GM21381 (cell line): ENCODE results near the gene DHCR7.

Source experiments
- ATAC-seq: cut with Tn5 transposase; IDR thresholded peaks from one replicate; pipeline ENCODE4 v1.9.1; 2021; ENCODE audit warnings: mild to moderate bottlenecking, moderate library complexity; ENCODE audit not compliant: unreplicated experiment

Gene DHCR7

GRCh38 chr11:71478528-71478840, 30.3 kb upstream of the DHCR7 start:
- no peak for ATAC-seq

DNA sequence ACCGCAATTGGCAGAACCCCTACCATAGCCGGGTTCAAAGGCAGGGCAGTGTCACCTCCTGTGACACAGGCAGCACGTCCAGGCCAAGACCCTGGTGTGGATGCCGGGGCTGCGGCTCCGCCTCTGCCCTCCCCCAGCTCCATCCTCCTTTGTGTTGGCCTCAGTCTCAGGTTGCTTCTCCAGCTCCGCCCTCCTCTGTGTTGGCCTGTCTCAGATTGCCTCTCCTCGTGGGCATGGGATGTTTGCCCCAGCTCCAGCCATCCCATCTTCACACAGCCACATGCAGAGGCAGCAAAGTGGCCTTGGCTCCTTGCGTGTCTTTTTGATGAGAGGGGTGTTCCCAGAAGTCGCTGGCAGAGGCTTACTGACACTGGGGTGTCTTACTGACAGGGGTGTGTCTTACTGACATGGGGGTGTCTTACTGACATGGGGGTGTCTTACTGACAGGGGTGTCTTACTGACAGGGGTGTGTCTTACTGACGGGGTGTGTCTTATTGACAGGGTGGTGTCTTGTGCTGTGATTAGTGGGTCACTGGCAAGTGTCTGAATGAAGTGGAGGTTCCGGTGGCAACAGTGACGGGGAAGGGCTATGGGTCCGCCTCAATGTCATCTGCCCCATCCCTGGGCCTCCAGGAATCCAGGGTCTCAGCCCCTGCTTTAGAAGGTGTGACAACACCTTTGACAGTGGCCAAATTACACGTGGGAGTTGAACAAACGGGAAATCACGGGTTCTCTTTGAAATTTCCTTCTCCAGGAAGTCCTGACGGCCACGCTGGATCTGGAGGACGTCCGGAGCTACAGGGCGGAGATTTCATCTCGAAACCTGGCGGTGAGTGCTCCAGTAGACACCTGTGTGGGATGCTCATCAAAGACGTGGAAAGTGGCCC, 29.7 kb upstream of the DHCR7 start:
- ATAC-seq: no peak

GRCh38 chr11:71476926-71477640, 28.9 kb upstream of the DHCR7 start:
- ATAC-seq: no peak

GRCh38 chr11:71476031-71476430, 27.8 kb upstream of the DHCR7 start:
- ATAC-seq: no peak

GRCh38 chr11:71474771-71475483, 26.7 kb upstream of the DHCR7 start:
- no peak for ATAC-seq

GRCh38 chr11:71474141-71474770, 26.1 kb upstream of the DHCR7 start:
- no peak for ATAC-seq

- ATAC-seq: no peak
Observed at GRCh38 chr11:71473793-71474080, 25.5 kb upstream of the DHCR7 start.

DNA sequence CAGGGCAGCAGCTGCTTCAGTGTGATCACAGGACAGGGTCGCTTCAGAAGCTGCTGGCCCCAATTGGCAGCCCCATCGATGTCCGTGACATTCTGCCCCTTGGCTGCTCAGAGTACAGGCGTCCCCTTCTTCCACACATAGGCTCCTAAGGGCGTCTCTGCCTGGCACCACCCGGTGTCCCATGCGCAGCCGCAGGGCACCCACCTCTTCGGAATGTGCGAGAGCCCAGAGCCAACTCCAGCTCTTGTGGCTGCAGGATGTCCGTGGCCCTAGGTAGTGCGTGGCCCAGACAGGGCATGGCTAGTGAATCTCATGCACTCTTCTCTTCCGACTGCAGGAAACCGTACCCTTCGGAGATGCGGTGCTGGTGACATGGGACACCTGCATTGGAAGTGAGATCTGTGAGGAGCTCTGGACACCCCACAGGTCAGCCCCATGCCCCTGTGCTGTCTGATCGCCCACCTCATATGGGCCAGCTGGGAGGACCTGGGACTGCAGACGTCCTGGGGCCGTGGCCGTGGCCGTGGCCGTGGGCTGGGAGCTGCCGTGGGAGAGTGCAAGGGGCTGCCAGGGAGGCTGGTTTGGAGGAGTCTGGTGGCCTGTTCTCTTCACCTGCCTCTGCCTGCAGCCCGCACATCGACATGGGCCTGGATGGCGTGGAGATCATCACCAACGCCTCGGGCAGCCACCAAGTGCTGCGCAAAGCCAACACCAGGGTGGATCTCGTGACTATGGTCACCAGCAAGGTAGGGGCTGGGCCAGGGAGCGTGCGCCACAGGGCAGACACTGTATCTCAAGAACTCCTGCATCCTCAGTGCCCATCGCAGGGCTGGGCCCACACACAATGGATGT, 25.0 kb upstream of the DHCR7 start:
- ATAC-seq: no peak

DNA sequence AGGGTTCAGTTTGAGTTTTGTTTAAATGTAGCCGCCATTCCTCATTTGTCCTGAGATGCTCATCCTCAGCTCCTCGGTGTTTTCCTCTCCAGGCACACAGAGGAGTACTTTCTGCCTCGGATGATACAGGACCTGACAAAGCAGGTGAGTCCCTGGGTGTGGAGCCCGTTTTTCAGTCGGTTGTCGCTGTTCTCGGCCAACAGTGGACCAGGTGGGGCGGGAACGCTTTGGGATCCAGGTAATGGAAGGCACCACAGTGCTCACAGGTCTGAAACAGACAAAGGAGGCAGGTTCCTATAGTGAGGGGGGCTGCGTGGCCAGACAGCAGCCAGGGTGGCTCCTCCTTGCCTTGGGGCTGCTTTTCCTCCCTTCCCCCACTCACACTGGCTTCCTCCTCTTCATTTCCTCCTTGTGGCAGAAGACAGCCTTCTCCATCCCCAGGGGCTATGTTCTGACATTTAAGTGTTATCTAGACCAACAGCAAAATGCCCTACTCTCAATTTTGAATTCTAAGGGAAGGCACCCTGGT, 24.2 kb upstream of the DHCR7 start:
- no peak for ATAC-seq

DNA sequence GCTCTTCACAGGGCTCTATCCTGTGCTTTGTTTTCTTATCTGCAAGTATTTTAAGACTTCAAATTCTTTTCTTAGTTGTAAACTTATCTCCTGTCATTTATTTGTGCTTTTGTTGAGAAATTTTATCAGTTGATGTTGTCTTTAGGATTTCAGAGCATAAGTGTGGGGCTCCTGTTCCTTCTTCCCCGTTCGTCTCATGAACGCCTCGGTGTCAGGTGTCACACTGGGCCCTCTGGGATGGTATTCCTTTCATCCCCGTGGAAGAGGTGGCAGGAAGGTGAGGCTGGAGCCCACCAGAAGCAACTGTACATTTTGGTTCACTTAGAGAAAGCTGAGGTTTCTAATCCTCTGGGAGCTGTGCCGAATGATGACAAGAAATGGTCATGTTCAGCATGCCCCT, 22.8 kb upstream of the DHCR7 start:
- no peak for ATAC-seq

GRCh38 chr11:71467164-71467563, 19.0 kb upstream of the DHCR7 start:
- ATAC-seq: no peak

DNA sequence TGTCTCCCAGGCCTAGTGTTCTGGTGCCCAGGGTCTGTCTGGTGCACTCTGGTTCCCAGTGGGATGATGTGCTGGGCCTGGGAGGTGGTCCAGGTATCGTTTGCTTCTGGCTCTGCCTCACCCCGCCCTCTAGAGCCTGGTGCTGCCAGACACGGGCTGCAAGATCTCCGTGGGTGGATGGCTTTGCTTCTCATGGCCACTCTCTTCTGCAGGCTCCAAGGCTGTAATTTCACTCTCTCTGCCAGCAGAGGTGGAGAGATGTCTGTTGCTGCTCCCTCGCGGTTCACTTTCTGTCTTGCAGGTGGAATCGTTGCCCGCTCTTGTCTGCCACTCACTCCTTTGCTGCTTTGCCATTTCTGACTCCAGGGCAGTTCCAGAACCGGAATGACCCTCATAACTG, 18.2 kb upstream of the DHCR7 start:
- no peak for ATAC-seq

- ATAC-seq: no peak
Observed at GRCh38 chr11:71465054-71465453, 16.9 kb upstream of the DHCR7 start.

- ATAC-seq: no peak
Observed at GRCh38 chr11:71463331-71464211, 15.4 kb upstream of the DHCR7 start.

GRCh38 chr11:71462726-71463125, 14.5 kb upstream of the DHCR7 start:
- ATAC-seq: no peak

DNA sequence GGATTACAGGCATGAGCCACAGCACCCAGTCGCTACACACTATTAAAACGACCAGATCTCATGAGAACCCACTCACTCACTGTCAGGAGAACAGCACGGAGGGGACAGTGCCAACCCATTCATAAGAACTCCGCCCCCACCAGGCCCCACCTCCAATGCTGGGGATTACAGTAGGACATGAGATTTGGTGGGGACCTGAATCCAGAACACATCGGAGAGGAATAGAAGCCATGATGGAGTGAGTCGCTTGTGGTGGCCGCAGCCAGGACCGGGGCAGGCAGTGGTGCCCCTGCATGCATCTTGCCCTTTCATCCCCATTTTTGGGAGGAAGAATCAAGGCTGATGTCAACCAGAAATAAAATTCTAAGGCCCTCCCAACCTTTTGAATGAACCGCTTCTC, 13.5 kb upstream of the DHCR7 start:
- ATAC-seq: no peak

- no peak for ATAC-seq
Observed at GRCh38 chr11:71459767-71460320, 11.7 kb upstream of the DHCR7 start.

GRCh38 chr11:71459076-71459766, 11.0 kb upstream of the DHCR7 start:
- ATAC-seq: no peak
